ENCODE data around the gene H1-8.

Gene H1-8

GRCh38 chr3:129590215-129590614, 47.2 kb downstream of the H1-8 start:
- DNase-seq (ENCODE audit: low read depth), result no peak
- TF ChIP-seq CTCF (IDR thresholded peaks at IDR 0.05; ENCODE audit: control insufficient read depth, insufficient read depth, low read depth, low read length, missing control alignments), result no peak
- H3K4me3 ChIP-seq (ENCODE audit: control insufficient read depth, low read depth, low read length), result no peak overlapping the region

GRCh38 chr3:129591932-129592331, 49.0 kb downstream of the H1-8 start:
- no peak for DNase-seq (ENCODE audit: low read depth)
- TF ChIP-seq CTCF (IDR thresholded peaks at IDR 0.05; ENCODE audit: control insufficient read depth, insufficient read depth, low read depth, low read length, missing control alignments), result no peak
- H3K4me3 ChIP-seq (ENCODE audit: control insufficient read depth, low read depth, low read length), result no peak overlapping the region

DNA sequence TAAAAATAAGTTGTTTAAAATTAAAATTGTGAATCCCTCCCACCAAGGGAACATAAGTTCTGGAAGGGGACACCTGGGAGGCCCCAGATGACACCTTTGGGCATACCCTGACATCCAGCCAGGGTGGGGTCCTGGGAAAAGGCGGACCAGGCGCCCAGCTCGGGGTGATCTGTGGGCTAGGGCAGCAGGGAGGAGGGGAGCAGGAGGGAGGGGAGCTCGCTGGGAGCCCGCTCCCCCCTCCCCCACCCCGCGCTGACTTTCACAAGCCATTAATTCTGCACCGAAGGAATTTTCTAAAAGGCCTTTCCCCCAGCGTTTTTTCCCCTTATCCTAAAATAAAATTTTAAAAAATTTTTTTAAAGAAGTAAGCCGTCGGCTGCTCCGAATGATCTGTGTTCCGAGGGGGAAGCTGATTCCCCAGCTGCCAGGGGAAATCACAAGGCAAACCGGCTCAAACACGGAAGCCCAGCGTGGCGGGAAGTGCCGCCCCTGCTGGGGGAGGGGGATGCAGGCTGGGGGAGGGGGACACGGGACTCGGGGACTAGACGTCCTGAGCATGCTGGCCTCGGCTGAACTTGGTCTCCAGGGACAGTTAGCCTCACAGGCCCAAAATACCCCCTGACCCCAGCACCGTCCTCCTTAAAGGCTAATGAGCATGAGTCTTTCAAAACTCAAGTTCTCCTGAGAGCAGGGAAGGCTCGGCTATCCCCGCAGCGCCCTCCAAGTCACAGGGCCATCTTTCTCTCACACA, 49.6 kb downstream of the H1-8 start:
- TF ChIP-seq CTCF (IDR thresholded peaks at IDR 0.05; ENCODE audit: control insufficient read depth, insufficient read depth, low read depth, low read length, missing control alignments), result no peak
- no peak overlapping the region for H3K4me3 ChIP-seq (ENCODE audit: control insufficient read depth, low read depth, low read length)

GRCh38 chr3:129593230-129593594, 50.2 kb downstream of the H1-8 start:
- TF ChIP-seq CTCF (IDR thresholded peaks at IDR 0.05; ENCODE audit: control insufficient read depth, insufficient read depth, low read depth, low read length, missing control alignments), result peak; percentile 5
- DNase-seq (ENCODE audit: low read depth), result no peak
- no peak overlapping the region for H3K4me3 ChIP-seq (ENCODE audit: control insufficient read depth, low read depth, low read length)

More for the DNA sequence above, 49.6 kb downstream of the H1-8 start:
- no peak for DNase-seq (ENCODE audit: low read depth)

DNA sequence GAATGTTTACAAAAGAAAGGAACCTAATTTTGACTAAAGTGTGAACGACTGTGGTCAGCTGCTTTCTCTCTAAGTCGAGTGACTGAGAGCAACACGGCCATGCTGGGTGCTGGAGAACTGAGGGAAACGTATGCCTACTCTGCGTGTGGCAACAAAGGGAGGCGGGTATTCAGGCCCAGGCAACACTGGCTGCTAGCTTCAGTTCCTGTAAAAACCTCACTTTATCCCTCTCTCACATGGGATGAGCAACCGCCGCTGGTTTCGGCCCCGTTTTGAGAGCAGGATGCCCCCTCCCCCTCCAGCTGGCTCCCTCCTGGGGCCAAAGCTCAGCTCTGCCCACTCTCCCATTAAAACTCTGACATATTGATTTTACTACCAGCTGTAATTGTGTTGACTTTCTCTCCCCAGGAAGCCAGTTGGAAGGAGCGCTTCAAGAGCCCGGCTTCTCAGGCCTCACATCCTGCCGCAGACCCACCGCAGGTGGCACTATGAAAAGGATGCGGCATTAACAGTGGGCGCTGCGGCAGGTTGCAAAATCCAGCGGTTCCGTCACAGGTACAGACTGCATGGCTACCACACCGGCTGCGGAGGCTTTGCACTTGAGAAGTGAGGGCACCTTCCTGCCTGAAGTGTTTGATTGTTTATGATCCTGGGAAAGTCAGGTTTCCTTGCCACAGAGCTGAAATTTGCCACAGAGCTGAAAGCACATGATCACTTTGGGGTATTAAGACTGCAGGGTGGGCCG, 50.8 kb downstream of the H1-8 start:
- no peak for DNase-seq (ENCODE audit: low read depth)
- TF ChIP-seq CTCF (IDR thresholded peaks at IDR 0.05; ENCODE audit: control insufficient read depth, insufficient read depth, low read depth, low read length, missing control alignments), result no peak
- H3K4me3 ChIP-seq (ENCODE audit: control insufficient read depth, low read depth, low read length), result no peak overlapping the region

- H3K4me3 ChIP-seq (ENCODE audit: control insufficient read depth, low read depth, low read length), result no peak overlapping the region
- TF ChIP-seq CTCF (IDR thresholded peaks at IDR 0.05; ENCODE audit: control insufficient read depth, insufficient read depth, low read depth, low read length, missing control alignments), result no peak
- no peak for DNase-seq (ENCODE audit: low read depth)
These were observed 51.4 kb downstream of the H1-8 start for GRCh38 chr3:129594409-129594808.
